Uterus (tissue), 4 donors: ENCODE data around the gene MMP27. TPM values are rescaled to one million over a fixed set of nuclear protein-coding genes. Genes with fewer than 3 reads are reported as not detected.

Experiments
- DNase-seq, 2 donors: peaks; one replicate each; pipeline ENCODE4 v3.0.0-alpha.2; 2019 to 2020
- H3K27ac ChIP-seq, 2 donors: fragments of 200-600 bp; sonication (generic); 1 replicate in 1 of 2; 2 replicates in 1 of 2; pipeline ENCODE4 v1.5.1; 2016 to 2018
- H3K27me3 ChIP-seq, 2 donors: fragments of 200-600 bp; sonication (generic); one replicate each; pipeline ENCODE4 v1.5.1; 2018 to 2019; ENCODE audit warnings: control low read depth in 1 of 2
- H3K36me3 ChIP-seq, 2 donors: fragments of 200-600 bp; sonication (generic); one replicate each; pipeline ENCODE4 v1.5.1; 2019; ENCODE audit warnings: control low read depth in 1 of 2
- H3K4me1 ChIP-seq, 2 donors: fragments of 200-600 bp; sonication (generic); one replicate each; pipeline ENCODE4 v1.5.1; 2018 to 2019; ENCODE audit warnings: control low read depth in 1 of 2
- H3K4me3 ChIP-seq, 2 donors: fragments of 200-600 bp; sonication (generic); 1 replicate in 1 of 2; 2 replicates in 1 of 2; pipeline ENCODE4 v1.5.1; 2018 to 2019; ENCODE audit warnings: mild to moderate bottlenecking in 1 of 2
- H3K9me3 ChIP-seq, 2 donors: fragments of 200-600 bp; sonication (generic); one replicate each; pipeline ENCODE4 v1.5.1; 2019; ENCODE audit warnings: control low read depth in 1 of 2
- POLR2A ChIP-seq, 2 donors: fragments of 450-650 bp; IDR thresholded peaks; one replicate each; pipeline ENCODE4 v1.6.1; 2016; ENCODE audit warnings: antibody characterized with exemption in 2 of 2, mild to moderate bottlenecking in 1 of 2, moderate library complexity in 1 of 2
- intact Hi-C: fragments of 100-400 bp; cut with DNase I; formaldehyde crosslinking; loops from one replicate; pipeline ENCODE4 v1.15.1; 2023; ENCODE audit warnings: low total_unique reads
- total RNA-seq, 4 donors: library from RNA; depleted of rRNA in 3 of 4; stranded (reverse); fragments of >200 nt in 3 of 4; gene quantifications; one replicate each; pipeline versions ENCODE4 v1.1.0 to v1.2.4, GENCODE V29; 2014 to 2023
- TF ChIP-seq, protein P1 (sequence below), 4 experiments: fragments of 200-600 bp in 2 of 4; fragments of 450-650 bp in 2 of 4; sonication (generic) in 2 of 4; IDR thresholded peaks; one replicate each; pipeline ENCODE4 v1.5.1; 2016 to 2019; ENCODE audit warnings: antibody characterized with exemption in 4 of 4, mild to moderate bottlenecking in 2 of 4, moderate library complexity in 1 of 4
- donor health status: DM: yes; HTN: yes; CAD: no.

The MMP27 gene
- total RNA-seq, 4 donors from 2014 or later: not detected

DNA sequence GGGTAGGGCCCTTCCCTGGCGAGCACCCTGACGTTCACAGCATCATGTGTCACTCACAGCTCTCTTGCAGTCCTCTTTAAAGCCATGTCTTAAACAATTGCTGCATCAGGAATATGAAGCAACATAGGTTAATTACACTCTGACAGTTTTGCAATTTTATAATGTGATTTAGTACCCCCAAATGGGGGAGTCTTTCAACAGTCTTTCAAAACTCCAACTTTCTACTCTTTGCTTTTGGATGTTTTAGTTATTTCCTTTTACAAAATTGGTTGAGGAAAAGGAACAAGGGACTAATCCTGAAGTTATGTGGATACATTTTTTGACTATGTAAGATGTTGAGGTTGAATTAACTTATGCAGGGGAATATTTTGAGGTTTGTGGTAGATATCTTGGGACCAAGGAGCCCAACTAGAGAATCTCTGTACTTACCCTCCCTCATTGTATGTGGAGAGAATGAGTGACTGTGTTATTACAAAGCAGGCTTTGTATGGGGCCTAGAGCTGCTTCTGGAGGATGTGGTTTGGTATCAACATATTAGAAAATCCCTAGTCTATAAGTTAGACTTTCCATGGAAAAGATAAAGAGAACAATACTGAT, 19.4 kb upstream of the MMP27 start, which contains the start of gene MMP8:
Gene MMP8 (minus strand): TSS at position 51 of the 597 bp plus-strand sequence. CDS start 99 bp downstream, outside the sequence.
- DNase-seq: no peak
- no peak within 1 kb of the TSS for H3K27ac ChIP-seq
- H3K36me3 ChIP-seq: no peaks in the 10 kb centered on the region
- H3K4me3 ChIP-seq: no peak within 1 kb of the TSS
- no peak for TF ChIP-seq POLR2A (IDR thresholded peaks at IDR 0.05)
- TF ChIP-seq, protein P1, sequence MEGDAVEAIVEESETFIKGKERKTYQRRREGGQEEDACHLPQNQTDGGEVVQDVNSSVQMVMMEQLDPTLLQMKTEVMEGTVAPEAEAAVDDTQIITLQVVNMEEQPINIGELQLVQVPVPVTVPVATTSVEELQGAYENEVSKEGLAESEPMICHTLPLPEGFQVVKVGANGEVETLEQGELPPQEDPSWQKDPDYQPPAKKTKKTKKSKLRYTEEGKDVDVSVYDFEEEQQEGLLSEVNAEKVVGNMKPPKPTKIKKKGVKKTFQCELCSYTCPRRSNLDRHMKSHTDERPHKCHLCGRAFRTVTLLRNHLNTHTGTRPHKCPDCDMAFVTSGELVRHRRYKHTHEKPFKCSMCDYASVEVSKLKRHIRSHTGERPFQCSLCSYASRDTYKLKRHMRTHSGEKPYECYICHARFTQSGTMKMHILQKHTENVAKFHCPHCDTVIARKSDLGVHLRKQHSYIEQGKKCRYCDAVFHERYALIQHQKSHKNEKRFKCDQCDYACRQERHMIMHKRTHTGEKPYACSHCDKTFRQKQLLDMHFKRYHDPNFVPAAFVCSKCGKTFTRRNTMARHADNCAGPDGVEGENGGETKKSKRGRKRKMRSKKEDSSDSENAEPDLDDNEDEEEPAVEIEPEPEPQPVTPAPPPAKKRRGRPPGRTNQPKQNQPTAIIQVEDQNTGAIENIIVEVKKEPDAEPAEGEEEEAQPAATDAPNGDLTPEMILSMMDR (IDR thresholded peaks at IDR 0.05): no peak
- H3K4me1 ChIP-seq: no peaks in the 10 kb centered on the region
- intact Hi-C loops: no loop called here
- no peaks in the 10 kb centered on the region for H3K27me3 ChIP-seq
- H3K9me3 ChIP-seq: no peaks in the 10 kb centered on the region

DNA sequence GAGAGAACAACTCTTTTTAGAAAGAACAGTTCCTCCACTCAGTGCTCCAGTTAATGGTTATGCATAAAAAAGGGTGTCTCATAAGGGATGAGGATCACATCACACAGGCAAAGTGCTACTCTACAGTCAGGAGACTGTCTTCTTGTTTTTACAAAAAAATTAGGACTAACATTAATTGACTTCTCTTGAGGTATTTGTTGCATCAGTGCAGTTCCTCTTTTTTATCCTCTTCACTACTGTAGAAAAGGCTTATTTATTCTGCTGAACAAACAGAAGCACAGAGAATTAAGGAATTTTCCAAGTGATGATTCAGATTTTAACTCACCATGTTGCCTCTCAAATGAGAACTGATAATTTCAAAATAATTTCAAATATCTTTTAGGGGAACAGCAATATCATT, 17.3 kb upstream of the MMP27 start:
- TF ChIP-seq, protein P1 (IDR thresholded peaks at IDR 0.05): no peak
- TF ChIP-seq POLR2A (IDR thresholded peaks at IDR 0.05): no peak
- no peaks in the 10 kb centered on the region for H3K9me3 ChIP-seq
- intact Hi-C loops: no loop called here
- no peaks in the 10 kb centered on the region for H3K36me3 ChIP-seq
- no peak overlapping the region for H3K27ac ChIP-seq
- no peaks in the 10 kb centered on the region for H3K4me1 ChIP-seq
- no peak overlapping the region for H3K4me3 ChIP-seq
- no peak for DNase-seq
- H3K27me3 ChIP-seq: no peaks in the 10 kb centered on the region

- no peak overlapping the region for H3K4me3 ChIP-seq
Measured at GRCh38 chr11:102719620-102720277, 14.2 kb upstream of the MMP27 start.

DNA sequence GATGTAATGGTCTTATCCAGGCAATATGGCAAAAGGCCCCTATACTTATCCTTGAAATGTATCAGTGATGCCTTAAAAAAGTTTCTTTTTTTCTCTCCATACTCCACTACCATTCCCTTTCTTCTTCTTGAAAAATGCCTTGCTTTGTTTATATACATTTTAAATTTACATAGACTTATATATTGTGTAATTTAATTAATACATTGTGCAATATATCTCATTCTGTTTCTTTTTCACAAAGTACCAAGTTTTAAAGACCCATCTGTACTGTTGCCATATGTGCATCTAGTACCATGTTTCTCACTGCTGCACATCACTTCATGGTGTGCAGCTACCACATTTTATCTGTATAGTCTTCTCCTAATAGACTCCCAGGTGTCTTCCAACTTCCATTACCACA, 11.7 kb upstream of the MMP27 start:
- DNase-seq: no peak
- no peaks in the 10 kb centered on the region for H3K27me3 ChIP-seq
- H3K4me3 ChIP-seq: no peak overlapping the region
- no peaks in the 10 kb centered on the region for H3K36me3 ChIP-seq
- H3K9me3 ChIP-seq: no peaks in the 10 kb centered on the region
- H3K4me1 ChIP-seq: no peaks in the 10 kb centered on the region
- H3K27ac ChIP-seq: no peak overlapping the region
- no peak for TF ChIP-seq POLR2A (IDR thresholded peaks at IDR 0.05)
- TF ChIP-seq, protein P1 (IDR thresholded peaks at IDR 0.05): no peak
- intact Hi-C loops: no loop called here

More at GRCh38 chr11:102719620-102720277, 14.2 kb upstream of the MMP27 start:
- Histone ChIP-seq H3K36me3 (no peaks in the 10 kb centered on the region), H3K9me3 (no peaks in the 10 kb centered on the region), H3K27me3 (no peaks in the 10 kb centered on the region), H3K27ac (no peak overlapping the region), H3K4me1 (no peaks in the 10 kb centered on the region)
- TF ChIP-seq, protein P1 (IDR thresholded peaks at IDR 0.05): no peak
- TF ChIP-seq POLR2A (IDR thresholded peaks at IDR 0.05): no peak
- DNase-seq: no peak
- intact Hi-C loops: no loop called here

- intact Hi-C loops: no loop called here
- TF ChIP-seq, protein P1 (IDR thresholded peaks at IDR 0.05): no peak
- H3K4me1 ChIP-seq: no peaks in the 10 kb centered on the region
- no peak overlapping the region for H3K4me3 ChIP-seq
- H3K9me3 ChIP-seq: no peaks in the 10 kb centered on the region
- H3K27ac ChIP-seq: no peak overlapping the region
- DNase-seq: no peak
- no peaks in the 10 kb centered on the region for H3K36me3 ChIP-seq
- no peaks in the 10 kb centered on the region for H3K27me3 ChIP-seq
Measured at GRCh38 chr11:102716527-102716926, 11.0 kb upstream of the MMP27 start.
